HG03175 (cell line): Measurements from ENCODE around the gene PITRM1.
"Not testable (repeated sequence)": the region's sequence is repeated elsewhere in the genome, so short reads cannot be mapped to it uniquely, and the experiment has no call there.

ENCODE experiments used
- ATAC-seq: cut with Tn5 transposase; IDR thresholded peaks from one replicate; pipeline ENCODE4 v1.9.1; 2021; ENCODE audit warnings: mild to moderate bottlenecking, moderate library complexity; ENCODE audit not compliant: unreplicated experiment

Gene PITRM1

GRCh38 chr10:3123571-3124411 is 48.8 kb downstream of the PITRM1 start:
- ATAC-seq, result no peak

DNA sequence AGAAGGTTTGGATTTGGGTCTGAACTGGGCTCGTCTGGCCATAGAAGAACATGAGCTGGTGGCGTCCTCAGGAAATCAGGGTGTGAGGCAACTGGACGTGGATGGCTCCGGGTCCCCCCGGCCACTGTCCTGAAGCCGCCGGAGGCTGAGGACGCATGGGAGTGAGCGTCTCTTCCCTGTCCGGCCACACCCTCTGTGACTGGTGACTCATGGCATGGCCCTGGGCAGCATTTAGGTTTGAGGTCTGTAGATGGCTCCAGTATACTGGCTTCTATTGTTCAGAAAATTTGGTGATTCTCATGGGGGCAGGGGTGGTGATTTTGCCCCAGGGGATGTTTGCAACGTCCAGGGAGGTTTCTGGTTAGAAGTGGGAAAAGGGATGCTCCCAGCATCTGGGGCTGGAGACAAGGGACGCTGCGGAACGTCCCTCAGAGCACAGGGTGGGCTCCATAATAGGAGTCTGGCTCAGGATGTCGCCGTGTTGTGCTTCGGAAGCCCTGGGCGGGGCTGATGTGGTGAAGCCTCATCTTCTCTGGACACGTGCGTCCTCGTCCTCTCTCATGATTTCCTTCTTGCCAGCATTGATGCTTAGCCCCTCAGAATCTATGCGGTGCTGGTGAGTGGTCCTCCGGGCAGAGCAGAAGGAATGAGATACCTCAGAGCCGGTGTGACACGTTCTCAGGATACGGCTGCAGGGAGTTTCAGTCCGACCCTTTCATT is 49.9 kb downstream of the PITRM1 start:
- ATAC-seq, result no peak

DNA sequence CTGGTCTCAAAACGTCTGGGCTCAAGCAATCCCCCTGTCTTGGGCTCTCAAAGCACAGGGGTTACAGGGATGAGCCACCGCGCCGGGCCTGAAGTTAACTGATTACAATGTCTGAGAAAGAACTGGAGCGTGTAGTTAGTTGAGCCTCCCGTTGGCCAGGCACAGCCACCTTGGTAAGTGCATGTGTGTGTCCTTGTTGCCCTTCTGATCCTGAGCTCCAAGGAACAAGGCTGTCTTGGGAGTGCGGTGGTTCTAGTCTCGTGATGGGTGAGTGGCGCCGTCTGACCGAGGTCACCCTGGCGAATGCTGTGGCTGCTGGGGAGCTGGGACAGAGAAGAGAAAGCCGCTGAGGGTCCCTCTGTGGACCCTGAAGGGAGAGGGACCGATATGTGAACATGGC is 50.5 kb downstream of the PITRM1 start:
- ATAC-seq, result no peak

DNA sequence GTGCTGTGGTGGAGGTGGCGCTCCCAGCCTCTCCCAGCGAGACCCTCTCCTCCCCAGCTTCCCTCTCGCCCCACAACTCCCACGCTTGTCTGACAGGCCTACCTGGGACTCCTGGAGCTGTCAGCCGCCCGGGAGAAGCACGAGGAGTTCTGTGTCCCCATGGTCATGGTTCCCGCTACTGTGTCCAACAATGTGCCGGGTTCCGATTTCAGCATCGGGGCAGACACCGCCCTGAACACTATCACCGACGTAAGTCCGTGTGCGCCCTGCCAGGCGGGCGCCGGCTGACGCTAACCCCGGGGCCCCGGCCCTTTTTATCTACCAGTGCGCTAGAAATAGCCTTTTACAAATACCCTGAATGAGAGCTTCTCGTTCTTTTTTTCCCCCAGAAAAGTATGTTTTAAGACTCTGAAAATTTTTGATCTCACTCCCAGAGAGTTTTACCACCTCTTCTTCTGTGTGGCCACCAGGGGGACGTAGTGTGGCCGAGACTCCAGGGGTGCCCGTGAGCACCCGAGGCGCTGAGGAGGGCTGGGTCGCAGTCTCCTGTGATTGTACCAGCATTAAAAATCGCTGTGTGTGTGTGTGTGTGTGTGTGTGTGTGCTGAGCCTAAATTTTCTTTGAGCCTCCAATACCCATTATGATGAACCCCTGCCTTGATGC is 52.7 kb downstream of the PITRM1 start:
- ATAC-seq, result no peak

GRCh38 chr10:3118641-3119091 is 53.9 kb downstream of the PITRM1 start:
- no peak for ATAC-seq

GRCh38 chr10:3117486-3117885 is 55.1 kb downstream of the PITRM1 start:
- ATAC-seq, result no peak

GRCh38 chr10:3116508-3117100 is 56.0 kb downstream of the PITRM1 start:
- no peak for ATAC-seq

- ATAC-seq, result no peak
Measured at GRCh38 chr10:3115685-3116084, 56.9 kb downstream of the PITRM1 start.

- no peak for ATAC-seq
Measured at GRCh38 chr10:3113343-3113720, 59.2 kb downstream of the PITRM1 start.

- no peak for ATAC-seq
Measured at GRCh38 chr10:3111621-3112163, 60.9 kb downstream of the PITRM1 start.

GRCh38 chr10:3110782-3111620 is 61.6 kb downstream of the PITRM1 start:
- ATAC-seq, result no peak

- ATAC-seq, result no peak
Measured at GRCh38 chr10:3109633-3110032, 62.9 kb downstream of the PITRM1 start.

DNA sequence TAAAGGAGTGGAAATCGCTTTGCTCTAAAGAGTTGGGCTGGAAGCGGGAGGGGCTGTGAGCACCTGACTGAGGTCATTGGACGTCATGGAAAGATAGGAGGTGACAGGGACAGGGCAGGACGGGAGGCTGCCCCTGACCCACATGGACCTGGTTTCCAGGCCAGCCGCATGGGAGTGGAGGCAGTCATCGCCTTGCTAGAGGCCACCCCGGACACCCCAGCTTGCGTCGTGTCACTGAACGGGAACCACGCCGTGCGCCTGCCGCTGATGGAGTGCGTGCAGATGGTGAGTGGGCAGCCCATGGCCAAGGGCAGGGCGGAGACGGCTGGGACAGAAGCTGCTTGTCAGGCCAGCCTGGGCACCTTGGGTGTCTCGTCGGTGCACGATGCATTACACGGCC is 63.4 kb downstream of the PITRM1 start:
- no peak for ATAC-seq

DNA sequence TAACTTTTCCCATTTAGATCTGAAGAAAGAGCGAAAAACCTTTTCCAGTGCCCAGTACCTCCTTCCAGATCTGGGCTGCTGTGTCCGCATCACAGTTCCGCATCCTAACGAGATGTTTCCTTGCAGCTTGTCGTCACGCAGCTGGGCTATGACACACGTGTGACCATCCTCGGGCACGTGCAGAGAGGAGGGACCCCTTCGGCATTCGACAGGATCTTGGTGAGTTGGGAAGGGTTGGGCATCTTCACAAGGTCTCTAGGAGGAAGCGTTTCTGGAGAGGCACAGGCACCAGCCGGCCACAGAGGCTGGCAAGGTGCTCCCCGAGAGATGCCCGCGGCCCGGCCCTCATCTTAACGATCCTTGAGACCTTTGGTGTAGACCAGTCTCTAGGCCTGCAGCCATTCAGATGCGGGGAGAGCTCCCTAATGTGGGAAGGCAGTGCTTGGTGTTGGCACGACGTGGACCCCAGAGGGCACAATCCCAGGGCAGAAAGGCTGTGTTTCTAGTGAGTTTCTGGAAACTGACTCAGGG is 63.9 kb downstream of the PITRM1 start:
- no peak for ATAC-seq

- no peak for ATAC-seq
Measured at GRCh38 chr10:3108033-3108432, 64.5 kb downstream of the PITRM1 start.

GRCh38 chr10:3107426-3107961 is 65.1 kb downstream of the PITRM1 start:
- ATAC-seq, result no peak

DNA sequence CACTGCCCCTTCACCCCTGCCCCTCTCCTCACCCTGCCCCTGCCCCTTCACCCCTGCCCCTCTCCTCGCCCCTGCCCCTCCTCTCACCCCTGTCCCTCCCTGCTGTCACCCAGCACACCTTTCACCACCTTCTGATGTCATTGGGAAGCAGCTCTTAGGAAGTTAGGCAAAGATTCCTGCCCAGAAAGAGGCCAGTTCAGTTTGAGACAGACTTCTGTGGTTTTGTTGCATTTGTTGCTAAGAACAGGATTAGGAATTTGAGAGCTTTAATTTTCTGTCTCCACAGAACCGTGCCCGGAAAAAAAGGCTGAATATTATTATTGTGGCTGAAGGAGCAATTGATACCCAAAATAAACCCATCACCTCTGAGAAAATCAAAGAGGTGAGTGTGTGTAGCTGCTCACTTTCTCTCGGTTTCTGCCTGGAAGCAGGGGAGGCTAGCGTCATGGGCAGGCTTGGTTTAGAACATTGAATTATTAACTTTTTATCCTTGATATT is 65.6 kb downstream of the PITRM1 start:
- ATAC-seq, result no peak

DNA sequence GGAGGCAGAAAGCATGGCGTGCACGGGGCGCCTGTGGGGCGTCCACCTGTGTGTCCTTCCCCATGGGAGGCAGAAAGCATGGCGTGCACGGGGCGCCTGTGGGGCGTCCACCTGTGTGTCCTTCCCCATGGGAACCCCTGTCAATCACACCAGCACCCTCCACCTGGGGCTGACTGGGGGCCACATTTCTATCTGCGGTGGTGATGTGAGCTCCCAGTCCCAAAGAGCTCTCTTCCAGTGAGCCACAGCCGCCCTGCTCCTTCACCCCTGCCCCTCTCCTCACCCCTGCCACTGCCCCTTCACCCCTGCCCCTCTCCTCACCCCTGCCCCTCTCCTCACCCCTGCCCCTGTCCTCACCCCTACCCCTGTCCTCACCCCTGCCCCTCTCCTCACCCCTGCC is 66.3 kb downstream of the PITRM1 start:
- not testable (repeated sequence) for ATAC-seq

DNA sequence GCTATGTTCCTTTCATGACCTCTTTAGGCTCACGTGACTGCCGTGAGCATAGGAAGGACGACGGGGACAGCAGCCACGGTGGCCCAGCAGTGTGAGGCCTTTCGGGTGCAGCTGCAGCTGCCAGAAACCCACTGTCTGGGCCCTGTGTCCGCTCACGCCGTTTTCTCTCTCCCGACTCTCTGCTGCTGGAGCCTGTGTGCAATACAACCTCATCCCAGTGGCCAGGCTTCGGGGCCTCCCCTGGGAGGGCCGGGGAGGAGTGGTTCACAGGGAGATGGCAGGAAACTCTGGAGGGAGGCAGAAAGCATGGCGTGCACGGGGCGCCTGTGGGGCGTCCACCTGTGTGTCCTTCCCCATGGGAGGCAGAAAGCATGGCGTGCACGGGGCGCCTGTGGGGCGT is 66.7 kb downstream of the PITRM1 start:
- no peak for ATAC-seq
